Stimulated activated naive CD8-positive, alpha-beta T cell treated with anti-CD3 and anti-CD28 coated beads, Interleukin-15, Interleukin-2, amounts not matched to agents 100 ng/mL and 50 ng/mL, for 24 hours (primary cell): ENCODE measurements around the gene GGTA1.
A peak's percentile ranks its signal among the peaks of the same experiment; 100 is the strongest.
"Not testable (repeated sequence)": the region's sequence is repeated elsewhere in the genome, so short reads cannot be mapped to it uniquely, and the experiment has no call there.

Experiments
- H3K27ac Mint-ChIP-seq: one replicate; pipeline ENCODE4 v1.8.0; 2021; ENCODE audit warnings: mild to moderate bottlenecking, mixed read lengths
- H3K27me3 Mint-ChIP-seq: one replicate; pipeline ENCODE4 v1.8.0; 2021; ENCODE audit warnings: mixed read lengths
- H3K36me3 Mint-ChIP-seq: one replicate; pipeline ENCODE4 v1.8.0; 2021; ENCODE audit warnings: low read depth, mixed read lengths
- H3K4me1 Mint-ChIP-seq: one replicate; pipeline ENCODE4 v1.8.0; 2021; ENCODE audit warnings: low read depth, mixed read lengths
- H3K4me3 Mint-ChIP-seq: one replicate; pipeline ENCODE4 v1.8.0; 2021; ENCODE audit warnings: mild to moderate bottlenecking, mixed read lengths
- H3K9me3 Mint-ChIP-seq: one replicate; pipeline ENCODE4 v1.8.0; 2021; ENCODE audit warnings: mixed read lengths

Gene GGTA1

DNA sequence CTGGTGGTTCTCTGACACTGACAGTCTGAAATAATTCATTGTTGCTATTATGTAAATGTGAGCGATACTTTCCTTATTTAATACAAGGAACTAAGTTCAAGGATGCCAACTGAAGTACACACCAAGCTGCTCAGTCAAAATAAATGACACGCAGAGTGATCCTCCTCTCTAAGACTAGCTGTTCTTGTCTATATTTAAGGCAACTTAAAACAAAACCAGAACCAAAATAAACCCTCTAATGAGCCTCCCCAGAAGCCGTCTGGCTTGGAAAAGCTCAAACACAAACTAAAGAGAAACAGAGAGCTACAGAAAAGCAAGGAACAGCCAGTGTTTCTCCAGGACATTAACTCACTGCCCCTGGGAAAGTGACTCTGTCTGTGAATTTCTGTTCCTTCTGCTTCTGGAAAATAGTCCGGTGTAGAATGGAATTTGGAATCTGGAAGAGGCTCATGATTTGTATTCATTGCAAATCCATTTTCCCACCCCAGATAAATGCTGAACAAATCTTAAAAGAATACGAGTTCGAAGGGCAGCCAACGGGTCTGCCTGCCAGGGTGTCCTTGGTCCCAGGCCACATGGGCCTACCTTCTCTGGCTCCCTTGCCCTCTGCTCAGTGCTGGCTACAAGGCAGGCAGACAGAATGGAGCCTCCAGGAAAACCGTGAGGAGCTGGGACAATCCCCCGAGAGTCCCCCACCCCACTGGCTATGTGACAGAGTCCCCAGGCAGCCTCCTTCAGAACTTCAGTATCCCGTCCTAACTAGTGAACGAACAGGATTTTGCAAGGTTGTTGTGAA is 14.8 kb downstream of the GGTA1 start:
- H3K4me1 Mint-ChIP-seq: peaks cover 28% of the 10 kb centered on the region
- no peaks in the 10 kb centered on the region for H3K9me3 Mint-ChIP-seq
- no peak overlapping the region for H3K4me3 Mint-ChIP-seq
- no peaks in the 10 kb centered on the region for H3K27me3 Mint-ChIP-seq
- no peak overlapping the region for H3K27ac Mint-ChIP-seq
- H3K36me3 Mint-ChIP-seq: no peaks in the 10 kb centered on the region

GRCh38 chr9:121483473-121484031 is 16.1 kb downstream of the GGTA1 start:
- Mint-ChIP-seq H3K27ac (no peak overlapping the region), H3K4me1 (peaks cover 21% of the 10 kb centered on the region), H3K27me3 (no peaks in the 10 kb centered on the region), H3K4me3 (no peak overlapping the region), H3K9me3 (no peaks in the 10 kb centered on the region), H3K36me3 (no peaks in the 10 kb centered on the region)

DNA sequence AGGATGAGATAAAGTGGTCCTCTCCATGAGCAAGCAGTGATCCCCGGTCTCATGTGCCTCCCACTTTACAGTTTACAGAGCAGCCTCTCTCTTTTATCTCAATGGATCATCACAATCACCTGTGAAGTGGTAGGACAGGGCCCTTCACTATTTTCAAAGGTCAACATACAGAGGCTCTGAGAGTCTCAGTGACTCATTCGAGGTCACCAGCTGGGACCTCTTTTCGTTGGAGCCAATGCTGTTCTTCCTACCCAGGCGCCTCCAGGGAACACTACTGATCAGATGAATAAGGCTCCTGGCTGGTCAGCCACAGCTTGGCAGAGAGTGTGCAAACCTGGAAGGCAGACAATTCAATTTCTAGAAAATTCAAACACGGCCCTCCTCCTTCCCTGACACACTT is 16.6 kb downstream of the GGTA1 start:
- H3K27me3 Mint-ChIP-seq: no peaks in the 10 kb centered on the region
- H3K4me3 Mint-ChIP-seq: no peak overlapping the region
- no peak overlapping the region for H3K27ac Mint-ChIP-seq
- H3K36me3 Mint-ChIP-seq: no peaks in the 10 kb centered on the region
- no peaks in the 10 kb centered on the region for H3K9me3 Mint-ChIP-seq
- H3K4me1 Mint-ChIP-seq: peaks cover 21% of the 10 kb centered on the region

- no peaks in the 10 kb centered on the region for H3K9me3 Mint-ChIP-seq
- no peak overlapping the region for H3K27ac Mint-ChIP-seq
- H3K4me1 Mint-ChIP-seq: no peaks in the 10 kb centered on the region
- H3K36me3 Mint-ChIP-seq: no peaks in the 10 kb centered on the region
- no peak overlapping the region for H3K4me3 Mint-ChIP-seq
- peaks cover 7% of the 10 kb centered on the region for H3K27me3 Mint-ChIP-seq
Observed at GRCh38 chr9:121478816-121479676, 20.6 kb downstream of the GGTA1 start.

- Mint-ChIP-seq H3K4me3 (no peak overlapping the region), H3K36me3 (no peaks in the 10 kb centered on the region), H3K9me3 (no peaks in the 10 kb centered on the region), H3K4me1 (no peaks in the 10 kb centered on the region), H3K27me3 (peaks cover 19% of the 10 kb centered on the region), H3K27ac (no peak overlapping the region)
Observed at GRCh38 chr9:121476156-121476555, 23.5 kb downstream of the GGTA1 start.

GRCh38 chr9:121474231-121474947 is 25.3 kb downstream of the GGTA1 start:
- H3K4me3 Mint-ChIP-seq: no peak overlapping the region
- peaks cover 29% of the 10 kb centered on the region for H3K27me3 Mint-ChIP-seq
- H3K9me3 Mint-ChIP-seq: no peaks in the 10 kb centered on the region
- H3K36me3 Mint-ChIP-seq: no peaks in the 10 kb centered on the region
- no peaks in the 10 kb centered on the region for H3K4me1 Mint-ChIP-seq
- H3K27ac Mint-ChIP-seq: no peak overlapping the region

DNA sequence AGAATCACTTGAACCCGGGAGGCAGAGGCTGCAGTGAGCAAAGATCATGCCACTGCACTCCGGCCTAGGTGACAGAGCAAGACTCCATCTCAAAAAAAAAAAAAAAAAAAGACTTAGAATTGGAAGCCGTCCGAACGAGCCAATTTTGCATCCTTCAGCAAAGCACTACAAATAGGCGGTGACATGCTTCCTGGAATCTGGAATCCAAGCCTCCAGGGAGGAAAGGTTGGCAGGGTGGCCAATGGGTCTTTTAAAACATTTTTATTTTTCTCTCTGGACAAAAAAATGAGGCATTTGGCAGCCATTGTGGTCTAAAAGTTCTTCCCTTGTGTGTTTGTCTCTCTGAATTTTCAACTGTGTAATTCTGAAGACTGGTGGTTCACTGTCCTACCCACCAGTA is 26.4 kb downstream of the GGTA1 start:
- no peaks in the 10 kb centered on the region for H3K36me3 Mint-ChIP-seq
- no peak overlapping the region for H3K27ac Mint-ChIP-seq
- H3K9me3 Mint-ChIP-seq: no peaks in the 10 kb centered on the region
- no peaks in the 10 kb centered on the region for H3K4me1 Mint-ChIP-seq
- no peak overlapping the region for H3K4me3 Mint-ChIP-seq
- H3K27me3 Mint-ChIP-seq: peaks cover 33% of the 10 kb centered on the region

DNA sequence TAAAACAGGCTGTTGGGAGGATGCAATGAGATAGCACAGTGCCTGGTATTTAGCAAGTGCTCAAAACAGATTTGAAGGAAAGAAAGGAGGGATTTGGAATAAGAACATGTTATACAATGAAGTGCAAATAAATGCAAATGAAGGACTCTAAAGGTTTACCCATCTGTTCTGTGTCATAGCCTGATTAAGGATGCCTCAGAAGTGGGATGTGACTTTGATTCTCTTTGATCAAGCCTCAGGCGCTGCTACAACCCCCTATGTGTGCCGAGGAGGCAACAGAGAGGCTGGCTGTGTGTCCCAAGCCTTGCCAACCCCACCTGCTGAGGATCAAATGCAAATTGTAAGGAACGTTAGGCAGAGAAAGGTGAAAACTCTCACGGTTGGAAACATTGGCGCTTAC is 27.2 kb downstream of the GGTA1 start:
- no peaks in the 10 kb centered on the region for H3K9me3 Mint-ChIP-seq
- no peak overlapping the region for H3K27ac Mint-ChIP-seq
- peaks cover under 1% of the 10 kb centered on the region for H3K4me1 Mint-ChIP-seq
- no peak overlapping the region for H3K4me3 Mint-ChIP-seq
- peaks cover 33% of the 10 kb centered on the region for H3K27me3 Mint-ChIP-seq
- H3K36me3 Mint-ChIP-seq: no peaks in the 10 kb centered on the region

DNA sequence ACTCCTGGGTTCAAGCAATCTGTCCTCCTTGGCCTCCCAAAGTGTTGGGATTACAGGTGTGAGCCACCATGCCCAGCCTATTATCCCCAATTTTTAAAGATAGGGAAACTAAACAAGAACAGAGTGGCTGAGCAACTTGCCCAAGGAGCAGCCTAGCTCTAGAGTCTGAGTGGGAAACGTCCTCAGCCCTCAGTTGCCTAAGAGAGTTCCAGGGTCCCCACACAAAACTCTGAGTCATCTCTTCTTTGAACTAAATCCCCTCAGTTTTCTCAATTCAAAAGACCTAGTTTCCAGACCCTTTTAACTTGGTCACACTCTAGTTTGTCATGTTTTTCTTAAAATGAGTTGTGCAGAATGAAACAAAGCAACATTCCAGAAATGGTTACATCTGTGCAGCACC is 33.5 kb downstream of the GGTA1 start:
- Mint-ChIP-seq H3K4me1 (peaks cover 25% of the 10 kb centered on the region), H3K9me3 (no peaks in the 10 kb centered on the region), H3K27ac (no peak overlapping the region), H3K36me3 (no peaks in the 10 kb centered on the region), H3K4me3 (no peak overlapping the region), H3K27me3 (peaks cover 35% of the 10 kb centered on the region)

GRCh38 chr9:121464968-121465367 is 34.7 kb downstream of the GGTA1 start:
- Mint-ChIP-seq H3K9me3 (no peaks in the 10 kb centered on the region), H3K4me1 (peaks cover 25% of the 10 kb centered on the region), H3K27me3 (peaks cover 38% of the 10 kb centered on the region), H3K36me3 (no peaks in the 10 kb centered on the region), H3K27ac (no peak overlapping the region), H3K4me3 (no peak overlapping the region)

DNA sequence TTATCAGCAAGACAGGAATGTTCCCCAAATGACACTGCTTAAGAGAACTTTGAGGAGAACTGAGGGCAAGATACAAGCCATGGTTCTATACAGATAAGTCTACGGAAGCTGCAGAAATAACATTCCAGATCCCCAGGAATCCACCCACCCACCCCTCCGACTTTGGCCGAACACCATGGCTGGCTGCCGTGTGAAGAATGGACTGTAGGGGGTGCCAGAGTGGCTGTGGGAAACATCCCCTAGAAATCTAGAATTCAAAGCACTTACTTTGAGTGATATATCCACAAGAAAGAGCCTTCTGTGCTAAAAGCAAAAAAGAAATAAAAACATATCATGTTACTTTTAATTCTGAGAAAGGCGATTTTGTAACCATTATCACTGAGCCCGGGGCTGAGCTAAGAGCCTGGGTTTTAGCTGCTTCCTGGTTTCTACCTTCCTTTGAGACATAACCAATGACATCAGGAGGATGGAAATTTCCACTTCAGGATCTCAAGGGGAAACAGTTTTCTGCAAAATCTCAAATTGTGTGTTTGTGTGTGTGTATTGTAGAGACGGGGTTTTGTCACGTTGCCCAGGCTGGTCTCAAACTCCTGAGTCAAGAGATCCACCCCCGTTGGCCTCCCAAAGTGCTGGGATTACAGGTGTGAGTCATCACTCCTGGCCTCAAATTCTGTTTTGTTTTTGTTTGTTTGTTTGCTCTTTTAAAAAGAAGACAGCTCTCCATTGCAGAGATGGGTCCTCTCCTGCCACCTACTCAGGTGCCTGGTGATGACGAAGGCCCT is 36.4 kb downstream of the GGTA1 start:
- H3K36me3 Mint-ChIP-seq: no peaks in the 10 kb centered on the region
- H3K27ac Mint-ChIP-seq: peak overlapping the region; percentile 38
- H3K9me3 Mint-ChIP-seq: no peaks in the 10 kb centered on the region
- H3K4me1 Mint-ChIP-seq: peaks cover 25% of the 10 kb centered on the region
- peaks cover 45% of the 10 kb centered on the region for H3K27me3 Mint-ChIP-seq
- no peak overlapping the region for H3K4me3 Mint-ChIP-seq

- H3K4me3 Mint-ChIP-seq: no peak overlapping the region
- H3K9me3 Mint-ChIP-seq: no peaks in the 10 kb centered on the region
- H3K36me3 Mint-ChIP-seq: no peaks in the 10 kb centered on the region
- H3K27me3 Mint-ChIP-seq: peaks cover 48% of the 10 kb centered on the region
- no peak overlapping the region for H3K27ac Mint-ChIP-seq
- peaks cover 31% of the 10 kb centered on the region for H3K4me1 Mint-ChIP-seq
Observed at GRCh38 chr9:121459513-121459912, 40.1 kb downstream of the GGTA1 start.

- H3K9me3 Mint-ChIP-seq, H3K36me3 Mint-ChIP-seq, H3K27ac Mint-ChIP-seq, H3K4me3 Mint-ChIP-seq: not testable (repeated sequence)
- Mint-ChIP-seq H3K4me1 (peaks cover 35% of the 10 kb centered on the region), H3K27me3 (peaks cover 47% of the 10 kb centered on the region)
Observed at GRCh38 chr9:121458449-121458848, 41.2 kb downstream of the GGTA1 start.

- H3K36me3 Mint-ChIP-seq: no peaks in the 10 kb centered on the region
- H3K9me3 Mint-ChIP-seq: no peaks in the 10 kb centered on the region
- H3K4me3 Mint-ChIP-seq: no peak overlapping the region
- peaks cover 52% of the 10 kb centered on the region for H3K27me3 Mint-ChIP-seq
- H3K4me1 Mint-ChIP-seq: peaks cover 27% of the 10 kb centered on the region
- no peak overlapping the region for H3K27ac Mint-ChIP-seq
Observed at GRCh38 chr9:121455527-121456239, 44.0 kb downstream of the GGTA1 start.
